ENCODE results near the gene TREH. TPM values are rescaled to one million over a fixed set of nuclear protein-coding genes. Genes with fewer than 3 reads are reported as not detected.

TREH gene
- total RNA-seq, 2 donors from 2014 or later, result not detected

GRCh38 chr11:118625976-118626375, 53.5 kb downstream of the TREH start:
- no peak overlapping the region for H3K4me3 Mint-ChIP-seq
- ATAC-seq (replicated peaks), result no peak
- H3K27ac Mint-ChIP-seq, result no peak overlapping the region
- peaks cover 6% of the 10 kb centered on the region for H3K27me3 Mint-ChIP-seq
- no peaks in the 10 kb centered on the region for H3K9me3 Mint-ChIP-seq
- no peaks in the 10 kb centered on the region for H3K4me1 Mint-ChIP-seq
- H3K36me3 Mint-ChIP-seq (ENCODE audit: low read depth), result no peaks in the 10 kb centered on the region

DNA sequence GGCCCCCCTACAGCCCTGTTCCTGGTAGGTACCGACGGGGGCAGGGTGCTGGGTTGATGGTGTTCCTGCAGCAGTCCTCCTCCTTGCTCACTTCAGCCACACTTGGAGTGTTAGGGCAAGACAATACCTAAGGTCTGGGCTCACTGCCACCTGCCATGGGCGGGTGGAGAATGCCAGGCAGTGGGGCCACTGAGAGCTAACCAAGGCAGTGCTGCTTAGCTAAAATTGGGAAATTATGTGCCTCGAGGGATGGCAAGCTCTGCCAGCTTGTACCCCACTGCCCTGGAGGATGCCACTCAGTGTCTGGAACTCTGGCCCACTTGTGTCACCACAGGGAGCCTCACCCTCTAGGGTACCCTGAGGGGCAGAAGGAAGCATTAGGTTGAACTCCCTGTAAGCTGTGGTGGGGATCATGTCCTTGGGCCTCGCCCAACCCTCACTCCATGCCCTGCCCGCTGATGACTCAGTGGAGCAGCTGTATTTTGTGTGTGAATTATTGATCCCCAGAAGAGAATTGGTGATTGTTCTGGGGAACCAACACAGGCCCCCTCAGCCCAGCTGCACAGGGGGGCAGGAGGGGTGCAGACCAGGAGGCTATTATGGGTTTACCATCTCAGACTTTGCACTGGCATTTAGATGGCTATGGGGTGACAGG, 54.3 kb downstream of the TREH start:
- H3K9me3 Mint-ChIP-seq, result no peaks in the 10 kb centered on the region
- H3K36me3 Mint-ChIP-seq (ENCODE audit: low read depth), result no peaks in the 10 kb centered on the region
- H3K4me1 Mint-ChIP-seq, result no peaks in the 10 kb centered on the region
- no peak overlapping the region for H3K27ac Mint-ChIP-seq
- peaks cover 8% of the 10 kb centered on the region for H3K27me3 Mint-ChIP-seq
- H3K4me3 Mint-ChIP-seq, result no peak overlapping the region
- ATAC-seq (replicated peaks), result no peak

DNA sequence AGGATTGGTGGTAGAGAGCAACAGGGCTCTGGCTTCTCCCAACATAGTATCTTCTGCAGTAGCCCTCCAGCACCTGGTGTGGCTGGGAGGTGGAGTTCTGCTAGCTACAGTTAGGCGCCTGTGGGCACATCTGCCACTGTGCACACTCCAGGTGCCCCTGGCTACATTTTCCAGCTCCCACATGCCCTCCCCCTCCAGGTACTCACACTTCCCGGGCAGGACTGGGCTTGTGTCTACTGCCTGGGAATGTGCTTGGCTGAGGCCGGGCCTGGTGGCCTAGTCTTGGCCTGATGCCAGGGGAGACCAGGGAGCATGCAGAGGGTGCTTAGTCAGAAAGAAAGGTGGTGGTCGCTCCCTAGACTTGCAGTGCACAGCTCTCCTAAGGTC, 56.2 kb downstream of the TREH start:
- H3K4me3 Mint-ChIP-seq, result no peak overlapping the region
- H3K9me3 Mint-ChIP-seq, result no peaks in the 10 kb centered on the region
- H3K36me3 Mint-ChIP-seq (ENCODE audit: low read depth), result no peaks in the 10 kb centered on the region
- peaks cover 7% of the 10 kb centered on the region for H3K4me1 Mint-ChIP-seq
- H3K27ac Mint-ChIP-seq, result no peak overlapping the region
- ATAC-seq (replicated peaks), result no peak
- peaks cover 14% of the 10 kb centered on the region for H3K27me3 Mint-ChIP-seq

DNA sequence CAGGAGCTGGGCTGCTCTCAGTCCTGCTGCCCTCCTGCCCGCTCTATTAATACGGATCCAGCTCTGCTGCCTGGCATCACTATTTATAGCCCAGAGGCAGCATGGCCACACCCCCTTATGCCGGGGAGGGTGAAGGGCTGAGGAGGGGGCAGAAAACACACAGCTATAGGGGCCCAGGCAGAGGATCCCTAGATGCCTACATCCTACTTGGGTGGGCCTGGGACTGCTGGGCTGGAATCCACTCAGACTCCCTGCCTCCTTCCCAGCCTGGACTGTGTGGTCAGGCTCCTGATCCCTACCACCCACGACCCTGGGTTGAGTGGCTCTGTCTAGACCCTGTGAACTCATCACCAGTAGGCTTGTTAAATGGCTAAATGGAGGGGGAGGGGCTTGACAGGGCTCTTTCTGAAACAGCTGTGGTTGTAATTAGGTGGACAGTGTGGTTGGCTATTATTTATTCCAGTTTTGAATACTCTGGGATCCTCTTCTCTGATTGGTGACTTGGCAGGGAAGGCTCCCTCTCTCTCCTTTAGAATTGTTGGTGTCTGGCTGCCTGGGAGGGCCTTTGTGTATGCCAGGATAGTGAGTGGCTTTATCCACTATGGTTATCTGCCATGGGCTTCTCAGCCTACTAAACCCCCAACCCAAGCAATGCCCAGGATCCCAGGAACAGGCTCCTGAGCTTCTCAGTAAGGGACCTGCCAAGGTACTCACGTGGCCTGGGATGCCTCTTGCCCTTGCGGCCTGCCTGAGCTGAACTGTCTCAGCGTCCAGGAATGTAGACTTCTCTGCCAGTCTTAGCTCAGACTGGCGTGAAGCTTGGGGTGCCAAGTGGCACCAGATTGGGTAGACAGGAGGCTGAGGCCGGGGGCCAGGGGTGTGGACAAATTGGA, 56.8 kb downstream of the TREH start:
- H3K9me3 Mint-ChIP-seq, result no peaks in the 10 kb centered on the region
- ATAC-seq (replicated peaks), result no peak
- H3K4me1 Mint-ChIP-seq, result peaks cover 7% of the 10 kb centered on the region
- H3K4me3 Mint-ChIP-seq, result no peak overlapping the region
- no peaks in the 10 kb centered on the region for H3K36me3 Mint-ChIP-seq (ENCODE audit: low read depth)
- H3K27ac Mint-ChIP-seq, result no peak overlapping the region
- H3K27me3 Mint-ChIP-seq, result peaks cover 14% of the 10 kb centered on the region

DNA sequence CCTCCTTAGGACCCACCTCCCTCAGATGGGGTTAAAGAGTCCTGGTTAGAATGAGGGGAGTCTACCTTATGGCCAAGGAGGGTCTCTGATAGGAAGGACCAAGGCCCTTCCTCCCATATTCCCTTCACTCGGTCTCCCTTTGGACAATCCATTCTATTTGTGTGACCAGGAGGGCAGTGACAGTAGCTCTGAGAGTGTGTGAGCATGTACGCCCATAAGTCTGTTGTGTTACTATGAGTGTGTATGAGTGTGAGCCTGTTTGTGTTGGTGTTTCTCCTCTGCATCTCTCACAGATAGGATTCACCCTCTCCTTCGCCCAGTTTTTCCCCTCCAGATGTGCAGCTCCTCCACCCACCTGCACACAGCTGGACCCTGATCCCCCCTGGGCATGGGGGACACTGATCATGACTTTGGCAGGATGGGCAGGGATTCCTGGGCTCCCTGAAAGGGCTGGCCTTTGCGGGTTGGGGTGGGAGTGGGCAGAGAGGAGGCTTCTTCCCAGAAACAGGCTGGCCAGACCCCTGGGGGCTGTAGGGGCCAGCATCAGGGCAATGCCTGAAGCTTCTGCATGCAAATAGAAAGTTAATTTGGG, 57.6 kb downstream of the TREH start:
- no peak for ATAC-seq (replicated peaks)
- H3K36me3 Mint-ChIP-seq (ENCODE audit: low read depth), result no peaks in the 10 kb centered on the region
- peaks cover 14% of the 10 kb centered on the region for H3K27me3 Mint-ChIP-seq
- H3K4me1 Mint-ChIP-seq, result peaks cover 7% of the 10 kb centered on the region
- no peaks in the 10 kb centered on the region for H3K9me3 Mint-ChIP-seq
- H3K4me3 Mint-ChIP-seq, result peak overlapping the region; percentile 66
- no peak overlapping the region for H3K27ac Mint-ChIP-seq

GRCh38 chr11:118621071-118621783, 58.2 kb downstream of the TREH start:
- ATAC-seq (replicated peaks), result peak; percentile 58
- H3K27ac Mint-ChIP-seq, result no peak overlapping the region
- no peaks in the 10 kb centered on the region for H3K9me3 Mint-ChIP-seq
- H3K27me3 Mint-ChIP-seq, result peaks cover 14% of the 10 kb centered on the region
- H3K36me3 Mint-ChIP-seq (ENCODE audit: low read depth), result peaks cover 4% of the 10 kb centered on the region
- H3K4me3 Mint-ChIP-seq, result peak overlapping the region; percentile 66
- peaks cover 7% of the 10 kb centered on the region for H3K4me1 Mint-ChIP-seq

DNA sequence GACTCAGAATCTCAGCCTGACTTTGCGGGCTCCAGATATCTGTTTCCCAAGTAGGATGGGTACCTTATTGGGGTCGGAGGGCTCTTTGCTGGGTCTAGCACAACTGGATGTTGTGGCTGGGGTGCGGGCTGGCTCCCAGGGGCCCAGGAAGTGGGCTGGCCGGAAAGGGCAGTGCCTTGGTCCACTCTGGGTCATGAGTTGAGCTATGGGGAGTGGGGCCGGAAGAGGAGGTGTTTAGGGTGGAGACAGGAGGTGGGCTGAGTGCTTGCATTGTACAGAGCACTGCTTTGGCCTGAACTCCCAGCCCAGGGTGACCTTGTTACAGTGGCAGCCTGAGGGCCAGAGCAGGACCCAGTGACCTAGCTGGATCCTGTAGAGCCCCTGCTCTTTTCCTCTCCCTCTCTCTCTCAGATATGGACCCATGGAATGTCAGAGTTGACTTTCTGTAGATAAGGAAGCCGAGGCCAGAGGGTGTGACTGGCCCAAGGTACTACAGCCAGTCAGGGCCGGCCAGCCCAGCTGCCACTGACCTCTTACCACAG, 58.9 kb downstream of the TREH start:
- Mint-ChIP-seq H3K27me3 (peaks cover 14% of the 10 kb centered on the region), H3K36me3 (ENCODE audit: low read depth) (peaks cover 6% of the 10 kb centered on the region), H3K4me1 (peaks cover 7% of the 10 kb centered on the region), H3K9me3 (no peaks in the 10 kb centered on the region), H3K4me3 (peak overlapping the region; percentile 66), H3K27ac (no peak overlapping the region)
- no peak for ATAC-seq (replicated peaks)

GRCh38 chr11:118619444-118620197, 59.8 kb downstream of the TREH start:
- ATAC-seq (replicated peaks), result no peak
- H3K36me3 Mint-ChIP-seq (ENCODE audit: low read depth), result peaks cover 6% of the 10 kb centered on the region
- peaks cover 14% of the 10 kb centered on the region for H3K27me3 Mint-ChIP-seq
- no peak overlapping the region for H3K4me3 Mint-ChIP-seq
- peaks cover 7% of the 10 kb centered on the region for H3K4me1 Mint-ChIP-seq
- no peaks in the 10 kb centered on the region for H3K9me3 Mint-ChIP-seq
- no peak overlapping the region for H3K27ac Mint-ChIP-seq

DNA sequence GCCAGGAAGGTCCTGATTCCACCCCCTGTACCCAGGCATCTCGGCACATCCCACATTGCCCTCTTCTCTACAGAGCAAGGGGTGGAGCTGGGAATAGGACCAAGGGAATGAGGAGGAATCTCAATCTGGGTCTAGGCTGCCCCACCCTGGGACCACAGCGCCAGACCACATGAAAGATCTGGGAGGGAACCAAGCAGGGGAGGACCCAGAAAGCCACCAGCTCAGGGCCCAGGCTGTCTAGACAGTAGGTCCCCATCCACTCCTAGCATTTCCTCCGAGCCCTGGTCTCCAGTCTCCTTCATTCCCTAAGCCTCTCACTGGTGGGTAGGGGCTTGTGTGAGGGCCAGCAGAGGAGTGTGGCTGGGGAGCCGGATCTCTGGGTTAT, 60.5 kb downstream of the TREH start:
- Mint-ChIP-seq H3K4me1 (peaks cover 7% of the 10 kb centered on the region), H3K27me3 (peaks cover 14% of the 10 kb centered on the region), H3K4me3 (no peak overlapping the region), H3K27ac (no peak overlapping the region), H3K9me3 (no peaks in the 10 kb centered on the region), H3K36me3 (ENCODE audit: low read depth) (peaks cover 6% of the 10 kb centered on the region)
- no peak for ATAC-seq (replicated peaks)

GRCh38 chr11:118618115-118618990, 61.1 kb downstream of the TREH start:
- H3K27me3 Mint-ChIP-seq, result peaks cover 14% of the 10 kb centered on the region
- no peak for ATAC-seq (replicated peaks)
- peaks cover 7% of the 10 kb centered on the region for H3K4me1 Mint-ChIP-seq
- H3K27ac Mint-ChIP-seq, result no peak overlapping the region
- peaks cover 6% of the 10 kb centered on the region for H3K36me3 Mint-ChIP-seq (ENCODE audit: low read depth)
- no peaks in the 10 kb centered on the region for H3K9me3 Mint-ChIP-seq
- no peak overlapping the region for H3K4me3 Mint-ChIP-seq

- Mint-ChIP-seq H3K36me3 (ENCODE audit: low read depth) (peaks cover 6% of the 10 kb centered on the region), H3K27ac (no peak overlapping the region), H3K4me3 (no peak overlapping the region), H3K4me1 (peaks cover 11% of the 10 kb centered on the region), H3K9me3 (no peaks in the 10 kb centered on the region), H3K27me3 (peaks cover 8% of the 10 kb centered on the region)
- no peak for ATAC-seq (replicated peaks)
Observed at GRCh38 chr11:118615976-118616371, 63.5 kb downstream of the TREH start.

DNA sequence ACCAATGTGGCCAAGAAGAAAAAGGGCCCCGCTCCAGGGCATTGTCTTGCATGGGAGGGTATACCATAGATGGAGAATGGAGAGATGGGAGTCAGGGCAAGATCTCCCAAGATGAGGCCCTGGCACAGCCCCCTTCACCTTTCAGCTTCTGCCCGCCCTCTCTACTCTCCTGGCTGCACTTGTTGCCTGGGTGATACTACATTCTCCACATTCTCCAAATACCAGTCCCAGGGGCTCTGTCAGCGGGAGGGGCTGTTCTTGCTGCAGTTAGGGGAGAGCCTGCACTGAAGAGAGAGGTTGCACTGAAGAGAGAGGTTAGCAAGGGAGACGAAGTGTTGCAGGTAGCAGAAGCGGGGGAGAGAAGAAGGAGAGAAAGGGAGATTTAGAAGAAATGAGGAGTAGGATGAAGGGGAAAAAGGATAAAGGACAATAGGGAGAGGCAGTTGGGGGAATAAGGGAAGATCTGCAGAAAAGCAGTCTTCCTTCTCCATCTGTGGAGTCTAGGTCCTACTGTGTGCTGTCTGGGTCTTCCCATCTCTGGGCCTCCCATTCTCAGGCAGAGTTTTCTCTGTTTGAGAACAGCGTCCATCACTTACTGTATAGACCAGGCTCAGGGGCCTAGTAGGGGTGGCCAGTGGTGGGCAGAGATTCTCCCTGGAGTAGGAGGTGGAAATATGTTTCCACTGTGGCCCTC, 64.0 kb downstream of the TREH start:
- Mint-ChIP-seq H3K36me3 (ENCODE audit: low read depth) (peaks cover 6% of the 10 kb centered on the region), H3K4me1 (peaks cover 12% of the 10 kb centered on the region), H3K27ac (no peak overlapping the region), H3K4me3 (no peak overlapping the region), H3K27me3 (peaks cover 6% of the 10 kb centered on the region), H3K9me3 (no peaks in the 10 kb centered on the region)
- no peak for ATAC-seq (replicated peaks)

All from activated T-helper 17 cell treated with anti-CD3 and anti-CD28 coated beads, Interleukin-2, amount 50 U/mL, for 72 hours (primary cell).